Activated T-cell treated with anti-CD3 and anti-CD28 coated beads, Interleukin-2, amount 50 U/mL, for 24 hours (primary cell): ENCODE results near the gene NAT9.

ENCODE experiments used
- DNase-seq: peaks from one replicate; pipeline ENCODE4 v3.0.0-alpha.2; 2020
- H3K27ac Mint-ChIP-seq: 2 replicates; pipeline ENCODE4 v1.8.0; 2020; ENCODE audit warnings: mild to moderate bottlenecking, mixed read lengths
- H3K27me3 Mint-ChIP-seq: 2 replicates; pipeline ENCODE4 v1.8.0; 2020; ENCODE audit warnings: mixed read lengths
- H3K36me3 Mint-ChIP-seq: 2 replicates; pipeline ENCODE4 v1.8.0; 2020; ENCODE audit warnings: low read depth, mixed read lengths
- H3K4me1 Mint-ChIP-seq: 2 replicates; pipeline ENCODE4 v1.8.0; 2020; ENCODE audit warnings: low read depth, mixed read lengths
- H3K4me3 Mint-ChIP-seq: 2 replicates; pipeline ENCODE4 v1.8.0; 2020; ENCODE audit warnings: mild to moderate bottlenecking, moderate library complexity, mixed read lengths
- H3K9me3 Mint-ChIP-seq: 2 replicates; pipeline ENCODE4 v1.8.0; 2020; ENCODE audit warnings: mixed read lengths

Gene NAT9

DNA sequence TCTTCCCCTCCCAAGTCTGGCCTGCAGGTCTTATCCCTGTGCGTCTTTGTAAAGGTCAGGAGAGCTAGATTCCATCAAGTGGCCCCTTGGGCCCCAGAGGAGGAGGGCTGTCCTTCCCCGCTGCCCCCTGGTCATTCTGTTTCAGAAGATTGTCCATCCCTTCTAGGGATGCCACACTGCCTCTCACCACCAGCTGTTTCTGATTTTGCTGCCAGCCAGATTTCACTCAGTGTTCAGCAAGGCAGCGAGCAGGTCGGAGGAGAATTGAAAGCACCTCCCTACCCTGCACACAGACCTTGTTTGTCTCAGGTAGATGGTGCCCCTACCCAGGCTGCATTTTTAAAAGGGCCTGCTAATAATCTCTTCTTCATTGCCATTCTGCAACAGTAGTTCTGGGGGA, 21.7 kb upstream of the NAT9 start:
- no peak overlapping the region for H3K4me3 Mint-ChIP-seq
- H3K27me3 Mint-ChIP-seq = no peaks in the 10 kb centered on the region
- no peaks in the 10 kb centered on the region for H3K4me1 Mint-ChIP-seq
- no peak for DNase-seq
- no peaks in the 10 kb centered on the region for H3K9me3 Mint-ChIP-seq
- no peak overlapping the region for H3K27ac Mint-ChIP-seq
- peaks cover 90% of the 10 kb centered on the region for H3K36me3 Mint-ChIP-seq

DNA sequence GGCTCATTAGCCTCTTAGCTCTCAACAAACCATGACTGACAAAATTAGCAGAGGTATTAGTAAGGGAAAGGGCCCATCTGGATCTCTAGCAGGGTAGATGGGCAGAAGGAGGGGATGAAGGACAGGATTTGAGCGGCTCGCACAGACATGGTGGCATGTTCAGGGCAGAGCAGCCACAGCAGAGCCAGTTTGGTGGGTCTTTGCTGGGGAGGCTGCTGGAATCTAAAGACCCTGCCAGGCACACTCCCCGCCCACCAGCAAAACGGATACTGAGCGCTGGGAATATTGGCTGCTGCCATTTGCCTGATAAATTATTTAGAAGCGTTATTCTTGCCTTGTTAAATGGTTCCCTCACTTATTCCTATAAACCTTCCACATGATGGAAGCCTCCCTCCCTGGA, 20.7 kb upstream of the NAT9 start:
- Mint-ChIP-seq H3K27ac (no peak overlapping the region), H3K27me3 (no peaks in the 10 kb centered on the region), H3K4me1 (no peaks in the 10 kb centered on the region), H3K36me3 (peaks cover 89% of the 10 kb centered on the region), H3K4me3 (no peak overlapping the region), H3K9me3 (no peaks in the 10 kb centered on the region)
- no peak for DNase-seq

DNA sequence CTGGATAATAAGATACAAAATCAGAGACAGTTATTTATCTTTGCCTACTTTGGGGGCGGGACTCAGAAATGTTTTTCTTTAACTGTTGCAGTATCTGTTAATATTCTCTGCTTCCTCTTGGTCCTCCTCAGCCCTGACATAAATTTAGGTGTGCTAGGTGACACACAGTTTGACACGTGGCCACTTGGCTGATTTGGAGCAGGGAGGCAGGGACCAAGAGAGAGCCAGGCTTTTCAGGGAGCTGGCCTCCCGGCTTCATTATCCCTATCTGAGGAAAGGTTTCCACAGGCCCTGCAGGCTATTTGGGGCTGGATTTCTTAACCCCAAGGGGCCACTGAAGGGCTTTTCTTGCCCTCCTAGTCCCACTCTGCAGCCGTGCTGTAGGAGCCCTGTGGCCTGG, 20.1 kb upstream of the NAT9 start:
- H3K36me3 Mint-ChIP-seq = peaks cover 86% of the 10 kb centered on the region
- DNase-seq = no peak
- no peak overlapping the region for H3K27ac Mint-ChIP-seq
- peaks cover 5% of the 10 kb centered on the region for H3K4me1 Mint-ChIP-seq
- no peaks in the 10 kb centered on the region for H3K9me3 Mint-ChIP-seq
- H3K27me3 Mint-ChIP-seq = no peaks in the 10 kb centered on the region
- H3K4me3 Mint-ChIP-seq = no peak overlapping the region

DNA sequence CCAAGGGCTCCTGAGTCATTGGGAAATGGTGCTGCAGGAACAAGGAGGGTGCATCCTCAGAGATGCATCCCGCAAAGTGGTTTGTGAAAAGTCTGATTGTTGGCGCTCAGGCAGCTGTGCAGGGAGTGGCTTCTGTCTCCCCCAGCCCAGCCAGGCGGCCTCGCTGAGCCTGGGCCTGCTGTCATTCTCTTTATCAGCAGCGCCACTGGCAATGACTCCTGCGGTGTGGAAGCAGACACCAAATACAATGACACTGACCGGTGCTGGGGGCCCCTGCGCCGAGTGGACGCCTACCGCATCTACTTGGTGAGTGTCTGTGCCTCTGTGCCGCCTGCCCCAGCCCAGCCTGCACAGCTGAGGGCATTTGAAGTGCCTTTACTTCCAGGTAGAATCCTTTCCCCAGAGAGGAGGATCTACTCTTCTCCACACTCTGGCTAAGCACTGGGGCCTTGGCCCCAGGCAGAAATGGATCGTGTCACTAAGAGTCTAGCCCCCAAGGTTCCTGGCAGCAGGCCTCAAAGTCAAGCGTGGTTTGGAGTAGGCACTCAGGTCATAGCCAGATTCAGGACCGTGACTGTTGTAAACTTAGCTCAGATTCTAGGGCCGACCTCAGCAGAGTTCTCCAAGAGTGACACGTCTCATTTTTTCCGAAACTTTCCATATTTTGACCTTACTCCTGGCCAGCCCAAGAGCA, 19.3 kb upstream of the NAT9 start:
- Mint-ChIP-seq H3K9me3 (no peaks in the 10 kb centered on the region), H3K36me3 (peaks cover 86% of the 10 kb centered on the region), H3K27me3 (no peaks in the 10 kb centered on the region), H3K4me3 (no peak overlapping the region), H3K27ac (no peak overlapping the region), H3K4me1 (peaks cover 12% of the 10 kb centered on the region)
- DNase-seq = no peak

DNA sequence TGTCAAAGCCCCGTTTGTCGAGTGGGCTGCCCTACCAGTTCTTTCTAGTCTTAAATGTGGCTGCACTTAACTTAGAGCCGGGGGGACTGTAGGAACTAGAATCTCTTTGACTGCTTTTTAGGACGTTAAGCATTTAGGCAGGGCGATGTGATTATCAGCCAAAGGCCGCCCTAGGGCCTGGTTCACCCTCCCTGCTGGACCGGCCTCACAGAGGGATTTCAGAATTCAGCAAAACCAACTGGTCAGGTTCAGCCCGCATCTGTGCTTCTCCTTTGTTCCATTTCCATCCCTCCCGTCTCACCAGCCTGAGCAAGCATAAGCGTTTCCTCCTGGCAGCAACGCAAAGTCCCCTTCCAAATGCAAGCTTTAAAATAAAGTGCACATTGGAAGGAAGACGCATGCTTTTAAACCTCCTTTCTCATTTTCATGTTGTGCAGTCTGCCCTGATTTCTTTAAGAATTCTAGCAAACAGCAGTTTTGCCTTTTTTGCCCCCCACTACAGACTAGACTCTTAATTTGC, 16.5 kb upstream of the NAT9 start:
- Mint-ChIP-seq H3K27me3 (no peaks in the 10 kb centered on the region), H3K27ac (no peak overlapping the region), H3K4me1 (peaks cover 19% of the 10 kb centered on the region), H3K9me3 (no peaks in the 10 kb centered on the region), H3K36me3 (peaks cover 81% of the 10 kb centered on the region), H3K4me3 (no peak overlapping the region)
- no peak for DNase-seq

DNA sequence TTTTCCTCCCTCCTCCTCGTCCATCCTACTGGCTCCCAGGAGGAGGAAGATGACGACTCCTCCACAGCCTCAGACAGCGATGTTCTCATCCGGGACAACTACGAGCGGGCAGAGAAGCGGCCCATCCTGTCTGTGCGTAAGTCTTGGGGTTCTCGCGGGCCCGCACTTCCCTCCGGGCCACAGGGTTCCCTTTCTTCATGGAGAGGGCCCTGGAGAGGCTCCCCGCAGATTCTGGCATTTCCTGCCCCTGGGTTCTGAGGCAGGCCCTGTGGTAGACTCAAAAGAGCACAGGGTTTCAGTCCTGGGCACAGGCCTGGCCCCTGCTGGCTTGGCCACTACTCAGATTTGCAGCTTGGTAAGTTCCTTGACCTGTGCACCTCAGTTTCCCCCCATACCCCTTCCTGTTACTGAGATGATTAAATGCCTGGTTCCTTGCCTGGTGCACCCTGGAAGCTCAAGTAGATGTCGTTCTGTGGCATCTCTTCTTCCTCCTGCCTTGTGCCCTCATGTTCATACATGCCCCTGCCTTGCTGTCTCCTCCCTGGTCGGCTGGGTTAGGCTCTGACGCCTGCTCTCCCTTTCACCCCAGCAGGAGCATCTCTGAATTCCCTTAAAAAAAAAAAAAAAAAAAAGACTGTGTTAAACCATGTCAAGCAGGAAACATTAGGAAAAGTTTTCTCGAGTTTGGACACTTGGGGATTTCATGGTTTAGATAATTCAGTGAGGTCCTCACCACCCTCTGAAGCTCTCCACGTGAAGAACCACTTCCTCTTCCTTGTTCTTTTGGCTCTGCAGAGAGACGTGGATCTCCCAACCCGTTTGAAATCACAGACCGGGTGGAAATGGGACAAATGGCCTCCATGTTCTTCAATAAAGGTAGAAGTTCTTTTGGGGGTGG, 14.3 kb upstream of the NAT9 start:
- no peaks in the 10 kb centered on the region for H3K27me3 Mint-ChIP-seq
- H3K36me3 Mint-ChIP-seq = peaks cover 74% of the 10 kb centered on the region
- H3K9me3 Mint-ChIP-seq = no peaks in the 10 kb centered on the region
- peaks cover 36% of the 10 kb centered on the region for H3K4me1 Mint-ChIP-seq
- H3K27ac Mint-ChIP-seq = no peak overlapping the region
- H3K4me3 Mint-ChIP-seq = no peak overlapping the region
- DNase-seq = no peak

DNA sequence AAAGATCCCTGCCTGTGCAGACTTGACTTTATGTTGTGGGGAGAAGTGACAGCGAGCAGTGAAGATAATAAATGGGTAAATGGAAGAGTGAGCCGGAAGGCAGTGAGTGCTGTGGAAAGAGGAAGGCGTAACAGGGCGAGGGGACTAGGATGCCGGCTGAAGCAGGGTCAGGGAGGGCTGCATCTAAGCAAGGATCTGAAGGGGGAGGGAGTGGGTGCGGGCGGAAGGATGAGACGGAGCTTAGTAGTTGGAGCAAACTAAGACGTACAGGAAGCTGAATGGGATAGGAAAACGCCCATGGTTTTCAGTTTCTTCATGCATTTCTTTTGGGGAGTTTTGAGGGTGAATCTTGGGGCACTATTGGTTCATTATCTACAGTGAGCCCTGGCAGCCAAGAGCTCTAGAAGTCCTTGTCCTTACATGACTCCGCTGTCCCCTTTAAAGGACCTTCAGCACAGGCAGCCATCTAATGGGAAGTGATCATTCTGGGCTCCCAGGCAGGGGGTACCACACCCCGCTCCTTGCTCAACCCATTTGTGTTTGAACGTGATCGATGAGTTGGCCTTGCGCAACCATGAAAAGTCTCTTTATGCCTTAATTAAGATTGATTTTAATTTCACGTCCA, 10.4 kb upstream of the NAT9 start:
- Mint-ChIP-seq H3K4me3 (no peak overlapping the region), H3K27ac (peak overlapping the region; percentile 65), H3K36me3 (peaks cover 64% of the 10 kb centered on the region), H3K4me1 (peaks cover 55% of the 10 kb centered on the region), H3K27me3 (no peaks in the 10 kb centered on the region), H3K9me3 (no peaks in the 10 kb centered on the region)
- DNase-seq = no peak

DNA sequence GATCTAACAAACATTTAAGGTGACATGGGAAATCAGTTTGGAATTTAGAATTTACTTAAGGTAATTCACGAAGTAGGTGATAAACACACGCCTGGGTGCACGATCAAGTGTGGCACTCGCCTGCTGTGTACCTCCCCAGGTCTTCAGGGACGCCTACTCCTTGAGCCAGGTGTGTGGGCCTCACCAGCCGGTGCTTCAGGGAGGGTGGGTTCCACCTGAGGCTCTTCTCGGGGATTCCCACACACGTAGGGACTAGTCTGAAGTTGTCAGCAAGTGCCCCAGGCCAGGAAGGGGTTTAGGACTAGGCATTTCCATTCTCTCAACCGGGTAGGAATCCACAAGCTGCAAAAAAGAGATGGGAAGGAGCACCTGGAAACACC, 9.8 kb upstream of the NAT9 start:
- H3K27ac Mint-ChIP-seq = no peak overlapping the region
- peaks cover 67% of the 10 kb centered on the region for H3K36me3 Mint-ChIP-seq
- no peak for DNase-seq
- no peak overlapping the region for H3K4me3 Mint-ChIP-seq
- H3K9me3 Mint-ChIP-seq = no peaks in the 10 kb centered on the region
- H3K27me3 Mint-ChIP-seq = no peaks in the 10 kb centered on the region
- peaks cover 56% of the 10 kb centered on the region for H3K4me1 Mint-ChIP-seq

DNA sequence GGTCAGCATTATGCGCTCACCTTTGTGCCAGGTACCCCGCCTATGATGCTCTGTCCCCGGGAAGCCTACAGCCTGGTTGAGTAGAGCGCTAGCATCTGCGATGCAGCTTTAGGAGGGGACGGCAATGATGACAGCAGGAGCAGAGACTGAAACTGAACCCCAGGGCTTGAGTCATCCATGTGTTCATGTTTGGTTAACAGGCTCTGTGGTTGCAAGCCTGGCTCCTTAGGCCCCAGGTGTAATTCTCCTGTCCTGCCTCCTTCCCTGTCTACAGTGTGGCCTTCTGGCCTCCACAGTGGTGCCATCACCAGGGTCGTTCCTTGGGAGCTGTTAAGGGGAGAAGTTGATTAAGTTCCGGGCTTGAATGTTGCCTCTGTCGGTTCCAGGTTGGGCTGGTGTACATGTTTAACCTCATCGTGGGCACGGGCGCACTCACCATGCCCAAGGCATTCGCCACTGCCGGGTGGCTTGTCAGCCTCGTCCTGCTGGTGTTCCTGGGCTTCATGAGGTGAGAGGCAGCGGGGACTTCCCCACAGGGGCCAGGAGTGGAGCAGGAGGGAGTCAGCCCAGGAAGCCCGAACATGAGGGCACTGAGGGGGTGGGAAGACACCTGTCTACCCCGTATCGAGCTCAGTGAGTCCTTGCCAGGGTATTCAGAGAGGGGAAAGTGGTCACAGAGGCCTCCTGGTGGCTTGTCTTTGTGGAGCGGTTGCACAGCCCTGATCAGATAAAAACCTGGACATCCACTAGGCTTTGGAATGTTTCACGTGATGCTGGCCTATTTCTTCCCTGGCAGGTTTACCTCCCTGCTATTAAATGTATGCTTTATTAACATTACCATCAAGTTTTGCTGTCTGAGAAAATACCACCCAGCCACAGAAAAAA, 9.2 kb upstream of the NAT9 start:
- peak; percentile 46 for DNase-seq
- H3K27ac Mint-ChIP-seq = peak overlapping the region; percentile 75
- no peak overlapping the region for H3K4me3 Mint-ChIP-seq
- no peaks in the 10 kb centered on the region for H3K9me3 Mint-ChIP-seq
- peaks cover 56% of the 10 kb centered on the region for H3K4me1 Mint-ChIP-seq
- H3K36me3 Mint-ChIP-seq = peaks cover 67% of the 10 kb centered on the region
- H3K27me3 Mint-ChIP-seq = no peaks in the 10 kb centered on the region

DNA sequence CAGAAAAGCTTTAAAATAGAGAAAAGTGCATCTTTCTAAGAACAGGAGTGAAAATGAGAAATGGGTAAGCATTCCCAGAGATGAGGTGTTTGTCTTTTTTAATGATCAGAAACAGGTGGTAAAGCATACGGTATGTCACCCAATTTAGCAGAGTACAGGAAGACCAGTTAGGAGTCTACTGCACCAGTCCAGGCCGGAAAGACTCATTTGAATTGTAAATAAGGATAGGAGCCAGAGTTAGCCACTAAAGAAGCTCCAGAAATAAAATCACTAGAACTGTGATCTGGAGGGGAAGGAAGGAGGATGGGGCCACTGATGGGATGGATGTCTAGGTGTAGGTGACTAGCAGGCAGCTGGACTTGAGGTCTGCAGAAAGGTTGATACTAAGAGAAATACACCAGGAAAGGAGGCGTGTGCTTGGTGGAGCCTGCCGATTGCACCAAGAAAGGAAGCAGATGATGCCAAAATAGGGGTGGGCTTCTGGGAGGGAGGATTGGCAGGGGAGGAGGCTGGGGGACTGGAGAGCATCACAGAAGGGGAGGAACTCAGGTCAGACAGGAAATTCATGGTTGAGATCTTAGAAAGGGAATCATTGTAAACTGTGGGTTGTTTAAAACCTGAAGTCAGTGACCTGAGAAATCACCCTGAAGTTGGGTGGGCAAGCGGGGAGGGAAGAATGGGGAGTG, 8.1 kb upstream of the NAT9 start:
- no peaks in the 10 kb centered on the region for H3K9me3 Mint-ChIP-seq
- H3K4me1 Mint-ChIP-seq = peaks cover 61% of the 10 kb centered on the region
- no peak overlapping the region for H3K4me3 Mint-ChIP-seq
- peak overlapping the region; percentile 56 for H3K27ac Mint-ChIP-seq
- H3K27me3 Mint-ChIP-seq = no peaks in the 10 kb centered on the region
- DNase-seq = no peak
- peaks cover 64% of the 10 kb centered on the region for H3K36me3 Mint-ChIP-seq

DNA sequence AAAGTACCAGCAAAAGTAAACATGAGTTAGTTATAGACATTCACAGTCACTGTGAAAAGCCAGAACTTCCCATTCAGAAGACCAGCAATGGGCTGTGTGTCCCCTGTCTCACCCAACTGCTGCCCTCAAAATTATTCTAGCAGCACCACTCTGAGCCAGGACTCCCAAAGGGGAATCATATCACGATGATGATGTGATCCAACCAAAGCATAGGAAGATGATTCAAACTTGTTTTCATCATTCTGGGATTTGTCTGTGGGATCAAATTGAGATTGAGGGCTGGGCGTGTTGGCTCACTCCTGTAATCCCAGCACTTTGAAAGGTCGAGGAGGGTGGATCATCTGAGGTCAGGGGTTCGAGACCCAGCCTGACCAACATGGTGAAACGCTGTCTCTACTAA, 6.4 kb upstream of the NAT9 start:
- H3K9me3 Mint-ChIP-seq = no peaks in the 10 kb centered on the region
- H3K36me3 Mint-ChIP-seq = peaks cover 63% of the 10 kb centered on the region
- H3K27ac Mint-ChIP-seq = peak overlapping the region; percentile 72
- no peak for DNase-seq
- peaks cover 75% of the 10 kb centered on the region for H3K4me1 Mint-ChIP-seq
- H3K27me3 Mint-ChIP-seq = no peaks in the 10 kb centered on the region
- H3K4me3 Mint-ChIP-seq = no peak overlapping the region

DNA sequence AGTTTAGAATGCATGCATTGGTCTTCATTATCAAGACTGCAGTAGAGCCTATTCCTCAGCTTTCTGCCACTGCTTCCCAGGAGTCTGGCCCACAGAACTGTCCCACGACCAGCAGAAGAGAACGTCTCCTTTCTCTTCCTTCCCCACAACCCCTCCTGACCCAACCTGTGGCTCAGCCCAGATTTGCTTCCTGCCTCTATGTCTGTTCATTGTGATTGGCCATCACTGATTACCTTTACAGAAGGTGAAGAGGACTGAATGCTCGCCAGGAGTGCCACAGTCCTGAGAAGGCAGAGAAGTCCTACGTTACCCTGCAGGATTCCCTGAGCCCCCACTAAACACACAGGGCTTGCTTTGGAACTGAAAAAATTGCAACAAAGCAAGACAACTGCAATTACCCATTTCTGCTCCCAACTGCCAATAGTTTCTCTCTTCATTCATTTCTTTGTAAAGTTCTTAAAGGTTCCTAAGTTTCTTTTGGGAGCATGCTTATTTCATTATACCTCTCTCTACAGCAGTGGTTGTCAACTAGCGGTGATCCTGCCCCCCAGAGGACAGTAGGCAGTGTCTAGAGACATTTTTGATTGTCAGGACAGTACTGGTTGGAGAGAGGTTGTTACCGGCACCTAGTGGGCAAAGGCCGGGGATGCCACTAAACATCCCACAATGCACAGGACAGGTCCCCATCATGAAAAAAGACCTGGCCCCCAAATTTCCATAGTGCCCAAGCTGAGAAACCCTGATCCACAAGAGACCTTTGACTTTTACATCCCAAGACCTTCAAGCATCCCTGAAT, 4.5 kb upstream of the NAT9 start:
- H3K27me3 Mint-ChIP-seq = no peaks in the 10 kb centered on the region
- peak overlapping the region; percentile 18 for H3K4me3 Mint-ChIP-seq
- H3K9me3 Mint-ChIP-seq = no peaks in the 10 kb centered on the region
- DNase-seq = no peak
- peaks cover 60% of the 10 kb centered on the region for H3K36me3 Mint-ChIP-seq
- H3K27ac Mint-ChIP-seq = peak overlapping the region; percentile 90
- H3K4me1 Mint-ChIP-seq = peaks cover 74% of the 10 kb centered on the region

DNA sequence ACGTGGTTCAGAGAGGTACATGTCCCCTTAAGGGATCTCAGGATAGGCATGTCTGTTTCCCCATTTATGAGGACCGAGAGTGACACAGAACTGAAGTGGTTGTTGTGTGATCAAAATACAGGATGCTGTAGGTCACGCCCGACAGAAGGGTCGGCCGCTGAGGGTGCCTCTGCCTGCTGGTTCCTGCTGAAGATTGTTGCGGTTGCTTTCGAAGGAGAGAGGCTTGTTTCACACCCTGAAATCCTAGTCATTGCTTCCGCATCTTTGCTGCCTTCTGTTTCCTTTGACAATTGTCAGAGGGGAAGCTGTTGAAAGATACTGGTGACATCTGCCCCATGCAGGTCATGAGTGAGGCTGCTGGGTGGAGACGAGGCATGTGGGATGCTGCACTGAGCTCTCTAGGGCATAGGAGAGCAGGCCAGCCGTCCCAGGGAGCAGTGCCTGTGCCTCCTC, 3.8 kb upstream of the NAT9 start:
- Mint-ChIP-seq H3K4me3 (peak overlapping the region; percentile 49), H3K9me3 (no peaks in the 10 kb centered on the region), H3K27me3 (no peaks in the 10 kb centered on the region), H3K4me1 (peaks cover 71% of the 10 kb centered on the region), H3K36me3 (peaks cover 59% of the 10 kb centered on the region), H3K27ac (peak overlapping the region; percentile 90)
- DNase-seq = peak; percentile 69
